ENCODE data around the gene LEKR1.

LEKR1 gene

DNA sequence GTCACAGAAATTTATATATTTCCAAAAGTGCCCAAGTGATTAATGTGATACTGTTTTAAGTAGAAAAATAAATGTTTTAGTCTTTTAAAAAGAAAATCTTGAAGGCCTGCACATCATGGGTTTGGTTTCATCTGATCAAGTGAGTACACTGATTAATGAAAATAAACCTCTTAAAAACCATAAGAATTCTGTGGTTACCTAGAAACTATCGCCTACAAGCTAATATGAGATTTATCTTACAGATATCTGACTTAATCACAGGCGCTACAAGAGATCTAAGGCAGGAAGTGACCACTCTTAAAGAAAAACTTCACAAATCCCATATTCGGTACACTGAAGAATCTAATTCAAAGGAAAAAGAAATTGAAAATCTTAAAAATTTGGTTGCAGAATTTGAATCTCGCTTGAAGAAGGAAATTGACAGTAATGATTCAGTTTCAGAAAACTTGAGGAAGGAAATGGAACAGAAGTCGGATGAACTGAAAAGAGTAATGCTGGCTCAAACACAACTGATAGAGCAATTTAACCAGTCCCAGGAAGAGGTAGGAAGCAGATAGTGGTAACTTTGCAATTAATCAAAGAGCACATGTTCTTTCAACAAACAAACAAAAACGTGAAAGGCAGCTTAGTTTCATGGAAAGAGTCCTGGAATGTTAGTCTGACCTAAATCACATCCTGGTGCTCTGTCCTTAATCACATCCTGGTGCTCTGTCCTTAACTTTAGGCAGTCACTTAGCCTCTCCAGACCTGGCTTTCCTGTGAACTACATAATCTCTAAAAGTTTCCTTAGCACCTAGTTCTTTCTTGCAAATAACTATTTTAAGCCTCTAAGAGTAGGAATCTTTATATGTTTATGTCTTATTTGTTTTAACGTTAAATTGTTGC, 201.9 kb downstream of the LEKR1 start:
- H3K4me3 ChIP-seq (ENCODE audit: low read depth, low read length), result no peak overlapping the region
- no peak for DNase-seq (ENCODE audit: low read depth)

DNA sequence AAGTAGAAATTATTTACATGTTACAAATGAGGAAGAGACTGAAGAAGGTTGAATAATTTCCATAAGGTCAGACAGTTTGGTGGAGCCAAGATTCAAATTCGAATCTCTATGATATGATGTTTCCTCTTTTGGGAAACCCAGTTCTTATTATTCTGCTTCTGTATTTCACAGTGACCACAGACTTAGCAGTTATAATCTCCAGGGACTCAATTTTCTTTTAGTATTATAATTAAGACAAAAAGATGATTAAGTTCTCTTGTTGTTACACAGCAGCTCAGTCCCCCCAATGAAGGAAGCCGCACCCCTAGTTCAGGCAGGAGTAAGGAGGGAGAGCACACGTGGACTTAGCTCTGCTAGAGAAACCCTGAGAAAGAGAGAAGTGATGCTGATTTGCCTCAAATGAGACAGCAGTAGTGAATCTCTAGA, 203.2 kb downstream of the LEKR1 start:
- no peak for DNase-seq (ENCODE audit: low read depth)
- H3K4me3 ChIP-seq (ENCODE audit: low read depth, low read length), result no peak overlapping the region

- no peak overlapping the region for H3K4me3 ChIP-seq (ENCODE audit: low read depth, low read length)
- DNase-seq (ENCODE audit: low read depth), result no peak
Observed at GRCh38 chr3:157030712-157031111, 204.6 kb downstream of the LEKR1 start.

DNA sequence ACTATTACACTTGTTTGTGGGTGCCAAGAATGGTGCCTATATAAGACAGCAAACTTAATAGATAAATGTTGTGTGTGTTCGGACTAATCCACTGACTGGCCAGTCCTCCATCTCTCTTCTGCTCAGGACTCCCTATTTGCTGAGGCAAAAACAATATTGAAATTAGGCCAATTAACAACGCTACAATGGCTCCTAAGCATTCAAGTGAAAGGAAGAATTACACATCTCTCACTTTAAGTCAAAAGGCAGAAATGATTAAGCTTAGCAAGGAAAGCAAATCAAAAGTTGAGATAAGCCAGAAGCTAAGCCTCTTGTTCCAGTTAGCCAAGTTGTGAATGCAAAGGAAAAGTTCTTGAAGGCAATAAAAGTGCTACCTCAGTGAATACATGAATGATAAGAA, 206.8 kb downstream of the LEKR1 start:
- no peak overlapping the region for H3K4me3 ChIP-seq (ENCODE audit: low read depth, low read length)
- no peak for DNase-seq (ENCODE audit: low read depth)

GRCh38 chr3:157040456-157040855, 214.3 kb downstream of the LEKR1 start:
- H3K4me3 ChIP-seq (ENCODE audit: low read depth, low read length), result no peak overlapping the region
- DNase-seq (ENCODE audit: low read depth), result no peak

- DNase-seq (ENCODE audit: low read depth), result no peak
Observed at GRCh38 chr3:157042226-157042625, 216.1 kb downstream of the LEKR1 start.

DNA sequence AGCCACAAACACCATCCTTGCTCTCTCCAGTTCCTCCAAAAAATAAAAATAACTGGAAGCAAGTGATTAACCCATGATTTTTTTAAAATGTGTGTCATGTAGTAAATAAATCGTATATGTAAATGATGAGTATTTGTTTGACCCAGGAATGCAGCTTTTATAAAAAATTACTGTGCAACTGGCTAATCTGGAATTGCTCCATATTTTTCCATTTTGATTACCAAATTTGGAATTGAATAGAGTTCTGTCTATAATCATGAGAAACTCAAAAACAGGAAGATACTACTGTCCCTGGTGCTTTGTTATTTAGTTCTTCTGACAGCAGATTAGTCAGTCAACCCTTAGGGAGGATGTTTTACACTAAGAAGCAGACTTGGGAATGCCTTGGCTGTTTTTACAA, 217.6 kb downstream of the LEKR1 start:
- H3K4me3 ChIP-seq (ENCODE audit: low read depth, low read length), result no peak overlapping the region
- no peak for DNase-seq (ENCODE audit: low read depth)

More at GRCh38 chr3:157042226-157042625, 216.1 kb downstream of the LEKR1 start:
- no peak overlapping the region for H3K4me3 ChIP-seq (ENCODE audit: low read depth, low read length)

- DNase-seq (ENCODE audit: low read depth), result no peak
Observed at GRCh38 chr3:157045238-157045850, 219.2 kb downstream of the LEKR1 start.

GRCh38 chr3:157046520-157046919, 220.4 kb downstream of the LEKR1 start:
- no peak overlapping the region for H3K4me3 ChIP-seq (ENCODE audit: low read depth, low read length)
- no peak for DNase-seq (ENCODE audit: low read depth)

More at GRCh38 chr3:157045238-157045850, 219.2 kb downstream of the LEKR1 start:
- H3K4me3 ChIP-seq (ENCODE audit: low read depth, low read length), result no peak overlapping the region

GRCh38 chr3:157051055-157051454, 224.9 kb downstream of the LEKR1 start:
- H3K4me3 ChIP-seq (ENCODE audit: low read depth, low read length), result no peak overlapping the region
- no peak for DNase-seq (ENCODE audit: low read depth)

DNA sequence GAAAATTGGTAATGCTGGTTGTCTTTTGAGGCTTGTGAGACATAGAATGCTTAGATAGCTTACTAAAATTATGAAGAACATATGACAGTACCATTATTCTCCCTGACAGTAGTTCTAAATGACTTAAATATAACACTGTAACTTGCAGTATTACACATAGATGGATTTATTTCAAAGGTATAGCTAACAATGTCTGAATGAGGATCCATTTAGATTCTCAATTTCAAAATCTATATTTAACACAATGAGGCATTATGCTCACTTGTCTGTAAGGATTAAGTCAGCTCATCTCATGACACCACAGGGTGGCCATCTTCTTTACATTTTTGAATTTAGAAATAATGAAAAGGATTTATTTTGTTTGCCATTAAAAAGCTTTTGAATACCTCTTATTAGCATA, 225.4 kb downstream of the LEKR1 start:
- no peak for DNase-seq (ENCODE audit: low read depth)
- H3K4me3 ChIP-seq (ENCODE audit: low read depth, low read length), result no peak overlapping the region

- H3K4me3 ChIP-seq (ENCODE audit: low read depth, low read length), result no peak overlapping the region
- DNase-seq (ENCODE audit: low read depth), result no peak
Observed at GRCh38 chr3:157056035-157056434, 229.9 kb downstream of the LEKR1 start.

DNA sequence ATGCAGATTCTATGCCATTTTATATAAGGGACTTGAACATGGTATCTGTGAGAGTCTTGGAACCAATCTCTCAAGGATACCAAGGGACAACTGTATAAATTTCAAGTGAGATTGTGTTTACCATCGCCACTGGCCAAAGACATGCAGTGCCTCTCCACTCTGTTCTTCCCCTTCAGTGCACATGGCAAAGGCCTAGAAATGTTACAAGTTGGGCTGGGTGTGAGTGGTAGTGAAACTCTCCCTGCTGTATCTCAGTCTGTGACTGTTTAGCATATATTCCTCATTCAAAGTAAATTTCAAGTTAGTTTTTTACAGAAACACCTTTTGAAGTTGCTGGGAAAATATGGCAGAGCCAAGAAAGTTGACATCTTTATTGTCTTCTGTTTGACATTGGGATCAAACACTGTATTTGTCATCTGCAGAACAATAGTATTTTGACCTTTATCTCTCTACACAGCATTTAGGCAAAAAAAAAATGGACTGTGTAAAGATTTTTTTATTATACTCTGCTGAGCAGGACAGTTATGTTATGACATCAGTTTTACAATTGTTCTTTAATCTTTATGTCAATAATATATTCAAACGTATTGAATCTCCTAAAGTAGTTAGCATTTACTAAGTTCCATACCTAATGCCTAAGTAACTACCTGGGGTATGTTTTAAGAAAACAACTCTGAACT, 232.4 kb downstream of the LEKR1 start:
- no peak for DNase-seq (ENCODE audit: low read depth)
- H3K4me3 ChIP-seq (ENCODE audit: low read depth, low read length), result no peak overlapping the region

- DNase-seq (ENCODE audit: low read depth), result no peak
- no peak overlapping the region for H3K4me3 ChIP-seq (ENCODE audit: low read depth, low read length)
Observed at GRCh38 chr3:157059181-157059580, 233.0 kb downstream of the LEKR1 start.

DNA sequence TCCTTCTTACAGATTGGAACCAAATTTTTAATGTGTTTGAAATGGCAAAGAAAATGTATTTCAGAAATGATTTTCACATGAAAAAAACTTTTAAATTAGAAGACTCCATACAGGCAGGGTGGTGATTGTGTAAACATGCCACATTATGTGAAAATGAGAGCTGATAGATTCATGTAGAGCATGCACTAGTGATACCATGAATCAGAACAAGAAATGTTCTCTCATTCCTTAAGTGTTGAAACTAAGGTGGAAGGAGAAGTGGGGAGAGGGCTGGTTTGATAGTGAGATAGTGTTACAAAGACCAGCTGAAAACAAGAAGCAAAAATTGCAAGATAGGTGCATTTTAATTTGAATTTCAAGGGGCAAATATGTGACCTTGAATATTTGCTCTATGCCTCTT, 233.5 kb downstream of the LEKR1 start:
- no peak for DNase-seq (ENCODE audit: low read depth)
- no peak overlapping the region for H3K4me3 ChIP-seq (ENCODE audit: low read depth, low read length)

DNA sequence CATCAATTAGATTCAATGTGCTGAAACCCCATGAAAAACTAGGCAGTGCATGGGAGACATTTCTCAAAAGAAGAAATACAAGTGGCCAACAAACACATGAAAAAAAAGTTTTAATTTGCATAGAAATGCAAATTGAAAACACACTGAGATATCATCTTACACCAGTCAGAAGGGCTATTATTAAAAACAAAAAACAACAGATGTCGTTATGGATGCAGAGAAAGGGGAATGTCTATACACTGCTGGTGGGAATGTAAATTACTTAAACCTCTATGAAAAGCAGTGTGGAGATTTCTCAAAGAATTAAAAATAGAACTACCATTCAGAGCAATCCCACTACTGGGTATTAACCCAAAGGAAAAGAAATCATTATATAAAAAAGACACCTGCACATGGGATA, 235.1 kb downstream of the LEKR1 start:
- H3K4me3 ChIP-seq (ENCODE audit: low read depth, low read length), result no peak overlapping the region
- DNase-seq (ENCODE audit: low read depth), result no peak

DNA sequence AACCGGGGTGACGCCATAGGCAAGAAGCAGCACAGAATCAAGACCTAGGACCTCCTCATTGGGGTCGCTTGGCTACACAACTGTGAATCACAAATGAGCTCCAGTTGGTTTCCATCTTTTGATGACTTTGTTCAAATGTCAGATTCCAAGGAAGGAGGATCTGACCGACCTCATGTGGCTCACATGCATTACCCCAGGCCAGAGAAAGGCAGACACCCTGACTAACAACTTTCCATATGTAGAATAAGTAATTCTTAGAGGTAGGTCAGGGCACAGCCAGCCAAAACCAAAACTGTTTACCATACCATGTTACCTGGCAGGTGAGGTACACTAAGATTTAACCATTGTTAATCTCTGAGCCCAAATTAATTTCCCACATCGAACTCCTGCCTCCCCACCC, 237.3 kb downstream of the LEKR1 start:
- DNase-seq (ENCODE audit: low read depth), result no peak
- no peak overlapping the region for H3K4me3 ChIP-seq (ENCODE audit: low read depth, low read length)

DNA sequence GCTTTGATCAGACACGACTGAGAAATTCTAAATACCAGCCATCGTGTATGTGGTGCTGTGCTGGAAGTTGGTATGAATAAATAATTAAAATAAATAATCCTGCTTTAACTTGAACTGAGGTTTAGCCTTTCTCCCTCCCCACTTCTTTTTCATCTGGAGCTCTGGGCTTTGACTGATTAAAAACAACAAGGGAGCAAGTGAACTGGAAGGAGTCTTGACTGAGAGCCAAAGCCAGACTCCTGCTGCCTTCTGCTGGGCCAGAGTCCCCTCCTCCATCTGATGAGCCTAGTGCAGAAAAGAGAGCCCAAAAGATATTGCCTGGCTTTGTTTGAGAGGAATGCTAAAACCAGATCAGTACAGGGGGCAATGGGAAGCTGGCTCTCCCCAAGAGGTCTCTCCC, 237.8 kb downstream of the LEKR1 start:
- no peak for DNase-seq (ENCODE audit: low read depth)
- H3K4me3 ChIP-seq (ENCODE audit: low read depth, low read length), result no peak overlapping the region

DNA sequence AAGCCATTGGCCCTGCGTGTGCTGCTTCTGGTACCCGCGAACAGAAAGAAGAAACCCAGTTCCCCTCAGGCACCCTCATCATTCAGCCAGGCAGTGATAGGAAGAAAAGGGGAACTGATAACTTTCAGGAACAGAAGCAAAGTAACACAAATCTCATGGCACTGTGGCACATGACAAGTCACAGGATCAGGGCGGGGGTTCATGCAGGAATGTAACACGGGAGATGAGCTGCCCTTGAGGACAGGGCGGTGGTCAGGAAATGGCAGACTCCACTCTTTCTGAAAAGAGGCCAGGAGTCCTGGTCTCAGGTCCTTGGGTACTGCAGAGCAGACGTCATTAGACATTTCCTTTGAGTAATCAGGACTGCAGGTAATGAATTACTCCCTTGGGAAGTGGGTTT, 238.2 kb downstream of the LEKR1 start:
- no peak overlapping the region for H3K4me3 ChIP-seq (ENCODE audit: low read depth, low read length)
- no peak for DNase-seq (ENCODE audit: low read depth)

- no peak overlapping the region for H3K4me3 ChIP-seq (ENCODE audit: low read depth, low read length)
- no peak for DNase-seq (ENCODE audit: low read depth)
Observed at GRCh38 chr3:157065201-157065600, 239.0 kb downstream of the LEKR1 start.
